ENCODE data around the gene UBE2E3.
A peak's percentile ranks its signal among the peaks of the same experiment; 100 is the strongest.
"Not testable (repeated sequence)": the region's sequence is repeated elsewhere in the genome, so short reads cannot be mapped to it uniquely, and the experiment has no call there.

Gene UBE2E3

GRCh38 chr2:181037922-181038321, 57.5 kb downstream of the UBE2E3 start:
- no peak for DNase-seq

- DNase-seq = no peak
These were observed 58.4 kb downstream of the UBE2E3 start for GRCh38 chr2:181038796-181039195.

- not testable (repeated sequence) for DNase-seq
These were observed 60.4 kb downstream of the UBE2E3 start for GRCh38 chr2:181040839-181041238.

GRCh38 chr2:181041661-181042060, 61.3 kb downstream of the UBE2E3 start:
- no peak for DNase-seq

- no peak for DNase-seq
These were observed 62.3 kb downstream of the UBE2E3 start for GRCh38 chr2:181042706-181043105.

GRCh38 chr2:181046833-181047232, 66.4 kb downstream of the UBE2E3 start:
- no peak for DNase-seq

- no peak for DNase-seq
These were observed 67.4 kb downstream of the UBE2E3 start for GRCh38 chr2:181047829-181048228.

- DNase-seq = no peak
These were observed 71.6 kb downstream of the UBE2E3 start for GRCh38 chr2:181051861-181052522.

GRCh38 chr2:181052523-181052891, 72.1 kb downstream of the UBE2E3 start:
- DNase-seq = no peak

GRCh38 chr2:181054256-181054655, 73.9 kb downstream of the UBE2E3 start:
- DNase-seq = no peak

- no peak for DNase-seq
These were observed 74.4 kb downstream of the UBE2E3 start for GRCh38 chr2:181054843-181055242.

- DNase-seq = peak; percentile 5
These were observed 78.2 kb downstream of the UBE2E3 start for GRCh38 chr2:181058378-181059269.

- no peak for DNase-seq
These were observed 83.3 kb downstream of the UBE2E3 start for GRCh38 chr2:181063696-181064095.

- no peak for DNase-seq
These were observed 85.1 kb downstream of the UBE2E3 start for GRCh38 chr2:181065458-181065857.

GRCh38 chr2:181066333-181066732, 85.9 kb downstream of the UBE2E3 start:
- DNase-seq = no peak

GRCh38 chr2:181070119-181070835, 89.9 kb downstream of the UBE2E3 start:
- DNase-seq = no peak

GRCh38 chr2:181070836-181071200, 90.4 kb downstream of the UBE2E3 start:
- DNase-seq = no peak

GRCh38 chr2:181072486-181073235, 92.3 kb downstream of the UBE2E3 start:
- no peak for DNase-seq

GRCh38 chr2:181073896-181074295, 93.5 kb downstream of the UBE2E3 start:
- no peak for DNase-seq

GRCh38 chr2:181074457-181074856, 94.1 kb downstream of the UBE2E3 start:
- no peak for DNase-seq

GRCh38 chr2:181076658-181077057, 96.3 kb downstream of the UBE2E3 start:
- no peak for DNase-seq

GRCh38 chr2:181077128-181077709, 96.8 kb downstream of the UBE2E3 start:
- no peak for DNase-seq

GRCh38 chr2:181083140-181083539, 102.7 kb downstream of the UBE2E3 start:
- no peak for DNase-seq

Data from NCI-H1048 (cell line).